ENCODE measurements around the gene DCAF17.
A peak's percentile ranks its signal among the peaks of the same experiment; 100 is the strongest.
"Not testable (repeated sequence)": the region's sequence is repeated elsewhere in the genome, so short reads cannot be mapped to it uniquely, and the experiment has no call there.

Gene DCAF17

DNA sequence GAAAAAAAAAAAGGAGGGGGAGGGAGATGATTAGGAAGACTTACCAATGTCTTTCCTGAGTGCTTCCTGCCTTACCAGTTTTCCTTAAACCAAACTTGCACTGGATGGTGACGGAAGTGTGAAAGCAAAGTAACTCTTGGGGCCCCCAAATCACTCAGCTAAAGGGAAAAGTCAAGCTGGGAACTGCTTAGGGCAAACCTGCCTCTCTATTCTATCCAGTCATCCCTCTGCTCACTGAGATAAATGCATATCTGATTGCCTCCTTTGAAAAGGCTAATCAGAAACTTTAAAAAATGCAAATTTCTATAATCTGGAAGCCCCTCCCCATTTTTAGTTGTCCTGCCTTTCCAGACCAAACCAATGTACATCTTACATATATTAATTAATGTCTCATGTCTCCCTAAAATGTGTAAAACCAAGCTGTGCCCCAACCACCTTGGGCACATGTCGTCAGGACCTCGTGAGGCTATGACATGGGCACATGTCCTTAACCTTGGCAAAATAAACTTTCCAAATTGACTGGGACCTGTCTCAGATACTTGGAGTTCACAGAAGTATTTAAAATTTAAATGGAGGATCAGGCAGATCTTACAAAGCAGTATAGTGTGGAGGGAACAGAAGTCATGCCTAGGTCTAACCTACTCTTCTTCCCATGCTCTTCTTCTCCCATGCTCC is 81.0 kb downstream of the DCAF17 start:
- no peak for DNase-seq (ENCODE audit: low spot score)

DNA sequence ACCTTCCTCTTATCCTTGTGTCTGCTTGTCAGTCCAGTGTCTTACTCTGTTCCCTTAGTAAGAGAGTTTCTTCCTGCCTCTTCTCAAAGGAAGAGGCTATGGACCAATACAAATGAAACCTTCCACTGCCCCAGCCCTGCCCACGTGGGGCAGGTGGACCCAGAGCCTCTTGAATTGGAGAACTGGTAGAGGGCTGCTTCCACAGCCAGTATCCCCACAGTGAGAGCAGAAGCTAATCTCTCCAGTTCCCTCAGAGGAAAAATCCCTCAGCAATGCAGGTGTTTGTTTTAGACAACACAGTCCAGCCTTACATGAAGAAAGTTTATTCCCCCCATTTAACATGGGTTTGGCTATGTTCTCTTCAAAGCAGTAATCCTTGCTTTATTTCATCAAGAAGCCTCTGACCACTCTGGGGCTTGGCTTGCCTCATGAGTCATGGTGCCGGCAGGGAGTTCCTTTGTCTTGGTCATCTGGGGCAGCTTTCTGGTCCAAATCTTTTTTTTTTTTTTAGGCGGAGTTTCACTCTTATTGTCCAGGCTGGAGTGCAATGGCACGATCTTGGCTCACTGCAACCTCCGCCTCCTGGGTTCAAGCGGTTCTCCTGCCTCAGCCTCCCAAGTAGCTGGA is 81.8 kb downstream of the DCAF17 start:
- DNase-seq (ENCODE audit: low spot score) = peak; percentile 17

DNA sequence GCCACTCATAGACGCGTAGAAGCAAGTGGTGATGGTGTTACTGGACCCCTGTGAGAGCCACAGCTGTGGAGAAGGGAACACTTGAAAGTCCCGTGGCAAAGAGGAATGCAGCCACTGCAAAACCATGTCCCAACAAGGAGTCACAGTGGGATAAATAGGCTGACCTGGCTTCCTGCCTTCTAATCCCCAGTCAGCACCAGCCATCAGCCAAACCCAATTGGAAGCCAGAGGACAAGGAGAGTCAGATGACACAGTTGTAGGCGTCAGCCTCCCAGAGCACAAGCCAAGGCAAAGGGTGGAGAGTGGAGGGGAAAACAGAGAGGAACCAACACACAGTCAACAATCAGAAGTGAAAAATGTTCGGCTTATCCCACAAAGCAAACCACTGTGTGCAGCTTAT is 82.8 kb downstream of the DCAF17 start:
- no peak for DNase-seq (ENCODE audit: low spot score)

DNA sequence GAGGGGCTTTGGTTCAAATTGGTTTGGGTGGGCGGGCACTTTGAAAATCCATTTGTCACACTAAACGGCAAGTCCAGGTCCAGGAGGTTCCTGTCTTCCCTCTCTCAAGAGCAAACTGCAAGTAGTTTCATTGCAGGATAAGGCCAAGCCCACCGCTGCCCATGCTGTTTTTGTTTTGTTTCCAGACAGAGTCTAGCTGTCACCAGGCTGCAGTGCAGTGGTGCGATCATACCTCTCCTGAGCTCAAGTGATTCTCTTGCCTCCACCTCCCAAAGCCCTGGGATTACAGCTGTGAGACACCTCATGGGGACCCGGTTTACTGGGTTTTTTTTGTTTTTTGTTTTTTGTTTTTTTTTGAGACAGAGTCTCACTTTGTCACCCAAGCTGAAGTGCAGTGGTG is 86.4 kb downstream of the DCAF17 start:
- DNase-seq (ENCODE audit: low spot score) = no peak

DNA sequence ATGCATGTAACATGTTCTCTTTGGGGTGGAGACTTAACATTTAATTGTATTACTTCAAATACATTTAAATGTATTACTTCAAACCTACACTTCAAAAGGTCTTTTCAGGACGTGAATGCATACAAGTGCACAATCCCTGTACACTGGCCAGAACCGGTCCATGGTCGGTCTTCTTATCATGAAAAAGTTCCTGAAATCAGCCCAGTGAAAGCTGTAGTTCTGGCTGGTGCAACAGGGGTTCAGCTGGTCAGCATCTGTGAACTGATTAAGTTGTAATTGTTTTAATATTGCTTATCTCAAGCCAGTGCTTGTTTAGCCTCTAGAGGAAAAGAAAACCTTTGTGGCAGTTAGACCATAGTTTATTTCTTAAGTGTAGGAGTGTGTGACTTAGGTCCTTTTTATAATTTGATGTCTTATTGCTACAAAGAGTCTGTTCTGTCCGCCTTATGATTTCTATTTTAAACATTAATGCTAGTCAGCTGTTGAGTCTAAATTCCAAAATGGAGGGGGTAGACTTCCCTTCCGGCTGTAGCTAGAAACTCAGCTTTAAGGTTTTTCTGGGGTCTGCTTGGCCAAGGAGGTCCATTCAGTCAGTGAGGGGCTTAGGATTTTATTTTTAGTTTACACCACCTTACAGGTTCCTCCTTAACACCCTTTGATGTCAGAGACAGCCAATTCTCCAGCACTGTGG is 87.5 kb downstream of the DCAF17 start:
- no peak for DNase-seq (ENCODE audit: low spot score)

DNA sequence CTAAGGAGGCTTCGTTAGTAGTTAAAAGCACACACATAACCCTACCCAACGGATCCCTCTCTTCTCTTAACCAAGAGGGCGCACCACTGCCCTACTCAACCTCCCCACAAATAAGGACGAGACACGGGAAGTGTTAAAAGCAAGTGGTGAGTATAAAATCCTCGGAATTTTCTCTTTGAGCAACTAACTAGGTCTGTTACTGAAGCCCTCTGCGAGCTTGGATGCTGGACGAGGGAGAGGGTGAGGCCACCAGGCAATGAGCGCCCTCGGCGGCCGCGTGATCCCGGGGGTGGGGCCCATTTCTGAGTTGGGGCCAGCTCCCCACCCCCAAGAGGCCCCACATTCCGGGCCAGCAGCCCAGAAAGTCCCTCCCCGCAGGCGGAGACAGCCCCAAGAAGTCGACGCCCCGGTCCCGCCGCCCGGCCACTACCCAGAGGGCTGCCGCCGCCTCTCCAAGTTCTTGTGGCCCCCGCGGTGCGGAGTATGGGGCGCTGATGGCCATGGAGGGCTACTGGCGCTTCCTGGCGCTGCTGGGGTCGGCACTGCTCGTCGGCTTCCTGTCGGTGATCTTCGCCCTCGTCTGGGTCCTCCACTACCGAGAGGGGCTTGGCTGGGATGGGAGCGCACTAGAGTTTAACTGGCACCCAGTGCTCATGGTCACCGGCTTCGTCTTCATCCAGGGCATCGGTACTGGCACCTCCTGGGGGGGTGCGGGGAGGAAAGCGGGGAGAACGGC is 88.2 kb downstream of the DCAF17 start, which contains the start of gene CYBRD1:
CYBRD1 (plus strand) TSS at position 423 of the 736 bp plus-strand sequence; CDS start at position 495, 72 bp downstream.
- no peak for DNase-seq (ENCODE audit: low spot score)

DNA sequence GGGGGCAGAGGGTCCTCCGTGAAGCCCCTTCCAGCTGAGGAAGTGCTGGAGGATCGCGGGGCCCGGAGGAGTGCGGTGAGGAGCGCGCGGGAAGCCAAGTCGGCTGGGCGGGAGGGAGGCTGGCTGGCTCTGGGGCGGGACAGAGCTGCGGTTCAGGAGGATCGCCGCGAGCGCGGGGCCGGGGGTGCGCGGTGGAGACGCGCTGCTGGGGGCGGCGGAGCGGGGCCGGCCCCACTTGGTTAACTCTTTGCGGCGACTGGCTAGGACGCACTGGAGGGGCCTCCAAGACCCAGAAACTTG is 88.7 kb downstream of the DCAF17 start:
- DNase-seq (ENCODE audit: low spot score) = no peak

DNA sequence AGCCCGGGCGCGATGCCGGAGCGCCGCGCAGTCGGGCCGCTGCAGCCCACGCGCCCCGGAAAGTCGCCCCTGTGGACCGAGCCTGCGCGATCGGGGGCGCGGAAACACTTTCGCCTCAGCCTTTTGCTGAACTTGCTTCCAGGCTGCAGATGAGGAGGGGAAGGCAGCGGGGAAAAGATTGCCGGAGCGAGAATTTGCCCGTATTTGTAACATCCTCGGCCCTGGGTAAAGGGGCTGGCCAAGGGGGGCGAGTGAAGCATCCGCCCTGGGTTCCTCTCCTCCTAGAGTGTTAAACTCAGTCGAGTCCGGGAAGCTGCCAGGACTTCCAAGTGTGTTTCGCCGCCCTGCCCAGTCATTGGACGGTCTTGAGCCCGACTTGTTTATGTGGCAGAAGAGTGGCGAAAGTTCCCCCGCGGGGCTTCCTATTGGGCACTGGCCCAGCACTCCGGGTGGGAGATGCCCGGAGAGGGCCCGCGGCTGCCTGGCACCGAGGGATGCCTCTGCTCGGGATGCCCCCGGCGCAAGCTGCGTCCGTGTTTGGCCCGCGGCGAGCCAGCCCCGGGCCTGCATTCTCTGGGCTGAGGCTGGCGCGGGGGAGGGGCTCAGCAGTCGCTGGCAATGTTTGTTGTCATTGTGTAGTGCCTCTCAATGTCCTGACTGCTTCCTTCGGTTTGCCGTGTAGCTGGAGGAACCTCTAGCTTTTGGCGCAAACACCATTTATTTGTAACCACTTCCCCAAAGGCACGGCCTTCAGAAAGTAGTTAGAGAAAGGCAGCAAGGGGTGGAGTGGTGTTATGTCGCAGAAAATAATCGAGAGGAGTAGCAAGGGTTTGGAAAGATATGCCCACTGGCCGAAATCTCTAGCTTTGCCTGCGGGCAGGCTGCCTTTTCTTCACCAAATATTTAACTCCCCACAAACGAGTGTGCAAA is 89.3 kb downstream of the DCAF17 start:
- no peak for DNase-seq (ENCODE audit: low spot score)

DNA sequence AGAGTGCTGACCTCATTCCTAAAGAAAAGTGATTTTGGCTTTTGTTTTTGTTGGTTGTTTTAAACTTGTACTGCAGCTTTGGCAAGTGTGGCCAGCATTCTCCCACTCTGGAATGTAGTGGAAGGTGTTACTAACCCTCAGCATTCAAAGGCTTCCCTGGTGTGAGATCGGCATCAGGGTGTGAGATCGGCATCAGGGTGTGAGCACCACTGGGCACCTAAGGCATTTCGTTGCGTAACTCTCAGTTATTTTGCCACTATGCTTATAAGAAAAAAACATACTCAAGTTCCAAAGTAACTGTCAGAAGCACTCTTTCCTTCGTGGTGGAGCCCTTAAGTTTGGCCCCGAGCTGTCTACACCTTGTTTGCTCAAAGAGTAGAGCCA is 90.0 kb downstream of the DCAF17 start:
- no peak for DNase-seq (ENCODE audit: low spot score)

DNA sequence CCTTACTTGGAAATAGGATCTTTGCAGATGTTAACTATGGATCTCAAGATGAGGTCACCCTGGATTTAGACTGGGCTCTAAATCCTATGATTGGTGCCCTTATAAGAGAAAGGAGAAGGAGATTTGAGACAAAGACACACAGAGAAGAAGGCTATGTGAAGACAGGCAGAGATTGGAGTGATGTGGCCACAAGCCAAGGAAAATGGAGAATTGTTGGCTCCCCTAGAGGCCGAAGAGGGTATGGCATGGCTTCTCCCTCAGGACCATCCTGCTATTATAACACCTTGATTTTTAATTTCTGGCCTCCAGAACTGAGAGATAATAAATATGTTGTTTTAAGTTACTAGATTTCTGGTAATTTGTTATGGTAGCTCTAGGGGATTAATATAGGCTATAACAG is 95.9 kb downstream of the DCAF17 start:
- peak; percentile 18 for DNase-seq (ENCODE audit: low spot score)

DNA sequence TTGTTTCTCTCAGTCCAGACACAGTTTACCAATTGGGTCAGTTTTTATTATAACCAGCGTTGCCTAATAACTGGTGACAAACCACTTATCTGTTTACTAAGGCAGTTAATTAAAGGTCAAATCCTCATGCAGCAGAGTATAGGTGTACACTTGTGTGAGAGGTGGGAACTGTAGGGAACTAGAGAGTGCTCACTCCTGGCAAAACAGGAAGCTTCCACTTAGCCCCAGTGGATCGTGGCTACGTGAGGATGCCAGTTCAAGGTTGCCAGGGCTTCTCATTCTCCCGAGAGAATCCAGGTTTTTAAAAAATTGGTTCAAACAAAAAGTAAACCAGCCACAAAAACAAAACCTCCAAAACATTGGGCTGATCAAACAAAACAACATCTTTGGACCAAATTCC is 96.4 kb downstream of the DCAF17 start:
- no peak for DNase-seq (ENCODE audit: low spot score)

DNA sequence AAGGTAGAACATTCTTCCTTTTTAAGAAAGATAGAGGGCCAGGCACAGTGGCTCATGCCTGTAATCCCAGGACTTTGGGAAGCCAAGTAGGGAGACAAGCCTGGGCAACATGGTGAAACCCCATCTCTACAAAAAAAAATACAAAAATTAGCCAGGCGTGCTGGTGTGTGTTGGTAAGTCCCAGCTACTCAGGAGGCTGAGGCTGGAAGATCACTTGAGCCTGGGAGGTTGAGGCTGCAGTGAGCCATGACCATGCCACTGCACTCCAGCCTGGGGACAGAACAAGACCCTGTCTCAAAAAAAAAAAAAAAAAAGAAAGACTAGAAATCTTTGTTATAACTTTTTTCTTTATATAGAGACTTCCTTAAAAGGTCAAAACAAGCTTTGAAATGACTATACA is 96.8 kb downstream of the DCAF17 start:
- not testable (repeated sequence) for DNase-seq (ENCODE audit: low spot score)

DNA sequence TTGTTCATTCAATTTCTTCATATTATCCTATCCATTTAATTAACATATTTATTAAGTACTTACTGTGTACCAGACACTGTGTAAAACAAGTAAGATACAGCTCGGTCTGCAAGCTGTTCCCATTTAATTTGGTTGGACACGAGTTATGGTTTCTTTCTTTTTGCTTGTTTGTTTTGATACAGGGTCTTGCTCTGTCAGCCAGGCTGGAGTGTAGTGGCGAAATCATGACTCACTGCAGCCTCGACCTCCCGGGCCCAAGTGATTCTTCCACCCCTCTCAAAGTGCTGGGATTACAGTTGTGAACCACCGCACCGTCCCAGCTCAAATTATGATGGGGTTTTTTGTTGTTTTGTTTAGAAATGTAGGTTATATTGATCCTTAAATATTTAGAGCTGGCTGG is 97.3 kb downstream of the DCAF17 start:
- DNase-seq (ENCODE audit: low spot score) = no peak

DNA sequence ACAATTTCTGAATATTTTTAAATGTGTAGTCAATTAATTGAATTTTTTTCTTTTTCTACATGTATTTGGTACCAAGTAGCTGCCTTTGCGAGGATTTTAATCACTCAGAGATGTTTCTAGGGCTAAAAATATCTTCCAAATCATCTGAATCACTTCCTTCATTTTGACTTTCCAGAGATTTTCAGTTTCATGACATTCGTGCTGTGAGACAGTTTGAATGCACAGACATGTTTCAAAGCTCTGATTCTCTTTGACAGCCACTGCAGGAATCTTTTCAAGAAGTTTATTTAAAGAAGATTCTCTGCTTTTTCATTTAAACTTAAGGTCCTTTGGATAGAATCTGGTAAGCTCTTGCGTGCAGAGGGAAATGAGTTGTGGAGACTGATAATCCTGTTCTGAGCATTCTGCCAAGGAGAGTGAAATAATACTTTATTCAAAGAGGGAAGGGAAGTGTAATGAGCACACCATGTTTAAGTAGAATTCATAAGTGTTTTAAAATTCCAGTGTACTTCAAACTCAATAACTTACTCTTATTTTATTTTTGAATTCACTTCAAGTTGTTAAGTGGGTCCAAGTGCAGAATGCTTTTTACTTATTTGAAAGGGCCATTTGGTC is 97.9 kb downstream of the DCAF17 start:
- no peak for DNase-seq (ENCODE audit: low spot score)

DNA sequence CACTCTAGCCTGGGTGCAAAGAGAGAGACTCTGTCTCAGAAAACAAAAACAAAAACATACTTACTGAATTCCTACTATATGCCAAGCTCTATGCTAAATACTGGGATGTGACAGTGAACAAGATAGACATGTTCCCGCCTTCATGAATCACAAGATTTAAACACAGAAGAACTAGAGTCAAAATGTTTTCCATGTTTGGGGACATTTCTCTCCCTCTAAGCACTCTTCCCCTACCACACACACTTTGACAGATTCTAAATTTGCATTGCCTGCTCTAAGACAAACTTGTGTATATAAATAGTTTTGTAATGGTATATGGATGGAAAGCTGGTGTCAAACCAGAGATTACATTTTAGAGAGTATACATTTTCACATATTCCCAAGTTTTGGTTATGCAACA is 99.3 kb downstream of the DCAF17 start:
- no peak for DNase-seq (ENCODE audit: low spot score)

All from RKO (cell line).